HepG2 (cell line): Measurements from ENCODE around the gene WNT6. TPM values are rescaled to one million over a fixed set of nuclear protein-coding genes. Genes with fewer than 3 reads are reported as not detected.

Experiments used
- ATM ChIP-seq: fragments of 450-650 bp; IDR thresholded peaks from 2 replicates; pipeline ENCODE4 v1.7.1; 2017; ENCODE audit warnings: mild to moderate bottlenecking, borderline replicate concordance
- CENPBD1 ChIP-seq: sonication (generic); formaldehyde crosslinking; IDR thresholded peaks from 2 replicates; pipeline ENCODE4 v1.8.0; 2022; ENCODE audit warnings: missing genetic modification reagents, low read depth, mild to moderate bottlenecking, borderline replicate concordance
- CTCF ChIP-seq: sonication (generic); formaldehyde crosslinking; IDR thresholded peaks from 2 replicates; pipeline ENCODE4 v1.5.0; 2020; ENCODE audit warnings: mild to moderate bottlenecking, missing genetic modification reagents, moderate library complexity
- EP300 ChIP-seq, 3 experiments: sonication (generic) in 1 of 3; formaldehyde crosslinking in 1 of 3; IDR thresholded peaks; 2 replicates each; pipeline versions ENCODE4 v1.5.1 to v1.6.1; 2011 to 2020; ENCODE audit warnings: low read depth in 2 of 3, low read length in 2 of 3, borderline replicate concordance in 1 of 3, improper control_type of control experiment in 1 of 3, mild to moderate bottlenecking in 1 of 3, missing genetic modification reagents in 1 of 3, moderate library complexity in 1 of 3
- GABPB1 ChIP-seq: IDR thresholded peaks from 2 replicates; pipeline ENCODE4 v1.6.1; 2016; ENCODE audit warnings: mild to moderate bottlenecking, missing genetic modification reagents, moderate library complexity, missing compliant biosample characterization
- HDAC6 ChIP-seq: fragments of 200-600 bp; sonication (generic); IDR thresholded peaks from 2 replicates; pipeline ENCODE4 v1.7.0; 2017; ENCODE audit warnings: mild to moderate bottlenecking, antibody characterized with exemption, low read length, low read depth
- IKZF5 ChIP-seq: IDR thresholded peaks from 2 replicates; pipeline ENCODE4 v1.6.1; 2018; ENCODE audit warnings: missing genetic modification reagents, mild to moderate bottlenecking, missing compliant biosample characterization
- MAZ ChIP-seq, 2 experiments: sonication (generic) in 1 of 2; formaldehyde crosslinking in 1 of 2; IDR thresholded peaks; 2 replicates each; pipeline versions ENCODE4 v1.5.0 to v1.6.1; 2012 to 2020; ENCODE audit warnings: low read depth in 2 of 2, mild to moderate bottlenecking in 2 of 2, borderline replicate concordance in 1 of 2, improper control_type of control experiment in 1 of 2, low read length in 1 of 2, missing genetic modification reagents in 1 of 2, moderate library complexity in 1 of 2
- MIER2 ChIP-seq: IDR thresholded peaks from 2 replicates; pipeline ENCODE4 v1.6.1; 2016; ENCODE audit warnings: missing biosample characterization, missing genetic modification reagents
- MIER3 ChIP-seq: IDR thresholded peaks from 2 replicates; pipeline ENCODE4 v1.6.1; 2016; ENCODE audit warnings: missing compliant biosample characterization, borderline replicate concordance
- MTF1 ChIP-seq: sonication (generic); formaldehyde crosslinking; IDR thresholded peaks from 2 replicates; pipeline ENCODE4 v1.5.0; 2020; ENCODE audit warnings: missing genetic modification reagents
- NFYB ChIP-seq: sonication (generic); formaldehyde crosslinking; IDR thresholded peaks from 2 replicates; pipeline ENCODE4 v1.4.0; 2020; ENCODE audit warnings: missing genetic modification reagents
- NR3C1 ChIP-seq: sonication (generic); formaldehyde crosslinking; IDR thresholded peaks from 2 replicates; pipeline ENCODE4 v1.4.0; 2020; ENCODE audit warnings: missing genetic modification reagents
- PBX3 ChIP-seq: sonication (generic); formaldehyde crosslinking; IDR thresholded peaks from 2 replicates; pipeline ENCODE4 v1.8.1; 2023; ENCODE audit warnings: missing genetic modification reagents, inconsistent platforms, borderline replicate concordance
- POLR2AphosphoS5 ChIP-seq: IDR thresholded peaks from 2 replicates; pipeline ENCODE4 v1.6.1; 2012; ENCODE audit warnings: low read depth, low read length
- SMYD3 ChIP-seq: sonication (generic); formaldehyde crosslinking; IDR thresholded peaks from 2 replicates; pipeline ENCODE4 v1.8.1; 2023; ENCODE audit warnings: mild to moderate bottlenecking, missing genetic modification reagents
- THRA ChIP-seq: sonication (generic); formaldehyde crosslinking; IDR thresholded peaks from 2 replicates; pipeline ENCODE4 v1.4.0; 2020; ENCODE audit warnings: missing genetic modification reagents, borderline replicate concordance
- ZNF234 ChIP-seq: sonication (generic); formaldehyde crosslinking; conservative IDR thresholded peaks from 2 replicates; pipeline ENCODE4 v1.5.1; 2020; ENCODE audit warnings: mild to moderate bottlenecking, missing genetic modification reagents
- ZNF510 ChIP-seq: sonication (generic); formaldehyde crosslinking; IDR thresholded peaks from 2 replicates; pipeline ENCODE4 v1.4.0; 2020; ENCODE audit warnings: low read depth, mild to moderate bottlenecking, missing genetic modification reagents
- ZNF577 ChIP-seq: sonication (generic); formaldehyde crosslinking; IDR thresholded peaks from 2 replicates; pipeline ENCODE4 v1.4.0; 2020; ENCODE audit warnings: mild to moderate bottlenecking, low read depth, missing genetic modification reagents, borderline replicate concordance
- ZSCAN5A ChIP-seq: sonication (generic); formaldehyde crosslinking; IDR thresholded peaks from 2 replicates; pipeline ENCODE4 v1.8.0; 2022; ENCODE audit warnings: mild to moderate bottlenecking, missing genetic modification reagents, borderline replicate concordance
- polyA plus RNA-seq, 8 experiments: library from polyadenylated mRNA; depleted of rRNA in 3 of 8; stranded (reverse) in 7 of 8; unstranded in 1 of 8; fragments of >200 nt; fragmentation: Illumina TruSeq in 4 of 8; extraction: Trizol in 4 of 8; gene quantifications; 2 replicates each; pipeline versions ENCODE4 v1.2.1 to v1.2.3, GENCODE V29; 2011 to 2016; ENCODE audit warnings: low read depth in 4 of 8, missing spikeins in 1 of 8, mixed read lengths in 1 of 8; ENCODE audit not compliant: insufficient read depth in 1 of 8
- total RNA-seq, 5 experiments: library from RNA; depleted of rRNA; stranded (reverse); fragments of >200 nt; fragmentation: Illumina TruSeq; extraction: Trizol; gene quantifications; 2 replicates each; pipeline ENCODE4 v1.2.3, GENCODE V29; 2016; ENCODE audit warnings: low read depth in 1 of 5

WNT6 gene
- total and polyA plus RNA-seq, 2 of the 13 experiments (the other 11 are each of a cell fraction or from before 2014, with no cell fraction given) = 0.20 TPM; not detected in 1

DNA sequence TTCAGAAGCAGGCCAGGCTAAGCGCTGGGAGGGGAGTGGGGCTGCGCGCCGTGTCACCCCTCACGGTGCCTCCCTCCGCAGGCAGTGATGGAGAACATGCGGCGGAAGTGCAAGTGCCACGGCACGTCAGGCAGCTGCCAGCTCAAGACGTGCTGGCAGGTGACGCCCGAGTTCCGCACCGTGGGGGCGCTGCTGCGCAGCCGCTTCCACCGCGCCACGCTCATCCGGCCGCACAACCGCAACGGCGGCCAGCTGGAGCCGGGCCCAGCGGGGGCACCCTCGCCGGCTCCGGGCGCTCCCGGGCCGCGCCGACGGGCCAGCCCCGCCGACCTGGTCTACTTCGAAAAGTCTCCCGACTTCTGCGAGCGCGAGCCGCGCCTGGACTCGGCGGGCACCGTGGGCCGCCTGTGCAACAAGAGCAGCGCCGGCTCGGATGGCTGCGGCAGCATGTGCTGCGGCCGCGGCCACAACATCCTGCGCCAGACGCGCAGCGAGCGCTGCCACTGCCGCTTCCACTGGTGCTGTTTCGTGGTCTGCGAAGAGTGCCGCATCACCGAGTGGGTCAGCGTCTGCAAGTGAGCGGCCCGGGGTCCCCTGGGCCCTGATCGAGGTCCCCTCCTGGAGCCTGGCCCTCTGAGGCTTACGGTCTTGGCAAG is 33.2 kb downstream of the WNT6 start (continued):
- TF ChIP-seq MAZ (IDR thresholded peaks at IDR 0.05; ENCODE audit: borderline replicate concordance, low read depth, low read length) (no peak), MAZ (CRISPR knock-in tag; IDR thresholded peaks at IDR 0.05; ENCODE audit: low read depth) (peak; percentile 80; the same call in 1 of the 2 replicates), SMYD3 (CRISPR knock-in tag) (no peak), ATM (no peak), THRA (CRISPR knock-in tag) (peak; percentile 49; the same call in 1 of the 2 replicates), MIER2 (no peak), CTCF (peak; percentile 88), ZNF577 (no peak), GABPB1 (CRISPR knock-in tag) (peak; percentile 87), ZNF510 (CRISPR knock-in tag) (0 out of 2 replicates have a peak, but pooled peaks have one; percentile 75), MIER3 (CRISPR knock-in tag) (no peak), NR3C1 (CRISPR knock-in tag) (no peak), ZNF234 (CRISPR knock-in tag) (no peak), IKZF5 (CRISPR knock-in tag) (no peak), ZSCAN5A (CRISPR knock-in tag) (no peak), EP300 (IDR thresholded peaks at IDR 0.05; ENCODE audit: low read depth in 2 of 2, low read length in 2 of 2) (no peak), EP300 (CRISPR knock-in tag; IDR thresholded peaks at IDR 0.05; ENCODE audit: borderline replicate concordance) (no peak), CENPBD1 (CRISPR knock-in tag) (no peak), POLR2AphosphoS5 (no peak), PBX3 (CRISPR knock-in tag) (no peak), NFYB (CRISPR knock-in tag) (no peak), MTF1 (CRISPR knock-in tag) (no peak), HDAC6 (no peak)
